ENCODE measurements around the gene GPR135. TPM values are rescaled to one million over a fixed set of nuclear protein-coding genes. Genes with fewer than 3 reads are reported as not detected.

Gene GPR135
- total and polyA plus RNA-seq, 2 of the 13 experiments (the other 11 are each of a cell fraction or from before 2014, with no cell fraction given) = 0.46 to 1.3 TPM

- no peak for DNase-seq (ENCODE audit: low spot score)
- no peak for FAIRE-seq
- Histone ChIP-seq H3K4me1 (ENCODE audit: insufficient read depth, low read length) (peaks cover 46% of the 10 kb centered on the region), H3K36me3 (replicated peaks in 1 of 2; ENCODE audit: control insufficient read depth in 1 of 2, insufficient read depth in 2 of 2, low read length in 2 of 2) (peaks cover 5 to 6% of the 10 kb centered on the region in 2 experiments; a peak in 3 of 5 replicates), H3K27ac (ENCODE audit: extremely low read length, insufficient read depth, low read length) (peak overlapping the region; percentile 96), H3K27me3 (ENCODE audit: control insufficient read depth in 1 of 2, insufficient read depth in 2 of 2, low read length in 2 of 2) (peaks cover 0 to 4% of the 10 kb centered on the region in 2 experiments; a peak in 1 of 5 replicates), H4K20me1 (ENCODE audit: insufficient read depth, low read length) (peaks cover 12% of the 10 kb centered on the region), H2AFZ (ENCODE audit: low read length) (peak overlapping the region; percentile 79), H3K9me3 (ENCODE audit: low read length) (no peaks in the 10 kb centered on the region), H3K9ac (ENCODE audit: insufficient read depth, low read depth, low read length) (peak overlapping the region; percentile 97), H3K4me3 (replicated peaks in 1 of 3; ENCODE audit: insufficient read depth in 1 of 3, low read depth in 2 of 3, low read length in 3 of 3) (peak overlapping the region; percentile 78 to 87 (median 83)), H3K79me2 (ENCODE audit: insufficient read depth, low read length) (peaks cover 47% of the 10 kb centered on the region), H3K4me2 (ENCODE audit: low read depth, low read length) (peak overlapping the region; percentile 57)
- ATAC-seq = peak; percentile 71
- 2% methylated on average over 20 of the region's 32 CpGs for WGBS (ENCODE audit: low lambda C conversion rate)
- intact Hi-C loops (cut with micrococcal nuclease; ENCODE audit: unreplicated experiment) = loop anchor here (1.0 kb wide), 1 partner anchor 19 kb away; the partner anchor contains the start of gene GPR135
- POLR2A ChIA-PET = interaction anchor here (0.5 to 1.7 kb wide), 13 partner anchors 9 to 1186 kb away, joined by 3 to 18 read pairs (median 4); partner anchors contain the start of genes ARID4A, GPR135, KIAA0586 and LRRC9
- in situ Hi-C loops (cut with HindIII; ENCODE audit: extremely low pct_ligation_motif_present, low pct_unique_long_range_greater_than_20kb) = no loop called here
- TSS peak; percentile 72 for BruUV-seq (replicated peaks)
- CTCF ChIA-PET (ENCODE audit: low intra/inter-chr PET ratio, low total read pairs) = no interaction called here
- TF ChIP-seq ZBTB7B (CRISPR knock-in tag; IDR thresholded peaks at IDR 0.05) = peak; percentile 74
- TF ChIP-seq ZSCAN12 (CRISPR knock-in tag; IDR thresholded peaks at IDR 0.05) = no peak
- no peak for TF ChIP-seq ZFP82 (CRISPR knock-in tag; IDR thresholded peaks at IDR 0.05; ENCODE audit: borderline replicate concordance)
- TF ChIP-seq KMT2A (CRISPR knock-in tag; IDR thresholded peaks at IDR 0.05) = 0 out of 2 replicates have a peak, but pooled peaks have one; percentile 69
- no peak for TF ChIP-seq ZNF34 (CRISPR knock-in tag; IDR thresholded peaks at IDR 0.05; ENCODE audit: borderline replicate concordance)
- TF ChIP-seq ZNF567 (CRISPR knock-in tag; IDR thresholded peaks at IDR 0.05; ENCODE audit: borderline replicate concordance) = no peak
- TF ChIP-seq ZNF44 (CRISPR knock-in tag; IDR thresholded peaks at IDR 0.05) = no peak
- TF ChIP-seq DZIP1 (CRISPR knock-in tag; IDR thresholded peaks at IDR 0.05) = no peak; the same call in 1 of the 2 replicates
- TF ChIP-seq RERE (CRISPR knock-in tag; IDR thresholded peaks at IDR 0.05; ENCODE audit: low read depth) = no peak
- TF ChIP-seq ZNF589 (CRISPR knock-in tag; conservative IDR thresholded peaks at IDR 0.05) = no peak
Measured at GRCh38 chr14:59484639-59485175, 19.5 kb upstream of the GPR135 start.

Measured in HepG2 (cell line).